ENCODE data around the gene DNAJC28. TPM values are rescaled to one million over a fixed set of nuclear protein-coding genes. Genes with fewer than 3 reads are reported as not detected.

Gene DNAJC28
- total and polyA plus RNA-seq, 9 of the 15 experiments (the other 6 are each of a cell fraction or from before 2014, with no cell fraction given): 0.68 to 2.5 (median 1.1) TPM

DNA sequence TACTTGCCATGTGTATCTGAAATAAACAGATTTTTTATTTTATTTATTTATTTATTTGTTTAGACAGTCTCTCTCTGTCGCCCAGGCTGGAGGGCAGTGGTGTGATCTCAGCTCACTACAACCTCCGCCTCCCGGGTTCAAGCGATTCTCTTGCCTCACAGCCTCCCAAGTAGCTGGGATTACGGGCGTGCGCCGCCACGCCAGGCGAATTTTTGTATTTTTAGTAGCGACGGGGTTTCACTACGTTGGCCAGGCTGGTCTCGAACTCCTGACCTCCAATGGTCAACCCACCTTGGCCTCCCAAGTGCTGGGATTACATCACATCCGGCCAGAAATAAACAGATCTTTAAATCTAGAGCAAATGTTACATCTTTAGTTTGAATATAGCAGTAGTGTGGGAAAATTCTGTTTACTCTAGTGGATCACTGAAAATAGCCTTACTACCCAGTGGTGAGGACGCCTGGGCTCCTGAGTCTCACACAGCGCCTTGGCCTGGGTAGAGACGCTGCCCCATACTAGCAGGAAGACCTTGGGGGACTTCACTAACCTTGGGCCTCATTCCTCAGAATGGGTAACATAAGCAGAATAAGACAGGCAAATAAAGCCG, 49.7 kb upstream of the DNAJC28 start (continued):
- peak; percentile 88 for TF ChIP-seq CEBPG (CRISPR knock-in tag; IDR thresholded peaks at IDR 0.05)
- peak; percentile 74 to 82 for TF ChIP-seq CEBPG (tag; conservative IDR thresholded peaks at IDR 0.05 in 1 of 2, IDR thresholded peaks at IDR 0.05 in 1 of 2)
- 0 out of 2 replicates have a peak, but pooled peaks have one; percentile 26 for TF ChIP-seq SMARCC2 (IDR thresholded peaks at IDR 0.05; ENCODE audit: low read depth)
- TF ChIP-seq, protein P1, sequence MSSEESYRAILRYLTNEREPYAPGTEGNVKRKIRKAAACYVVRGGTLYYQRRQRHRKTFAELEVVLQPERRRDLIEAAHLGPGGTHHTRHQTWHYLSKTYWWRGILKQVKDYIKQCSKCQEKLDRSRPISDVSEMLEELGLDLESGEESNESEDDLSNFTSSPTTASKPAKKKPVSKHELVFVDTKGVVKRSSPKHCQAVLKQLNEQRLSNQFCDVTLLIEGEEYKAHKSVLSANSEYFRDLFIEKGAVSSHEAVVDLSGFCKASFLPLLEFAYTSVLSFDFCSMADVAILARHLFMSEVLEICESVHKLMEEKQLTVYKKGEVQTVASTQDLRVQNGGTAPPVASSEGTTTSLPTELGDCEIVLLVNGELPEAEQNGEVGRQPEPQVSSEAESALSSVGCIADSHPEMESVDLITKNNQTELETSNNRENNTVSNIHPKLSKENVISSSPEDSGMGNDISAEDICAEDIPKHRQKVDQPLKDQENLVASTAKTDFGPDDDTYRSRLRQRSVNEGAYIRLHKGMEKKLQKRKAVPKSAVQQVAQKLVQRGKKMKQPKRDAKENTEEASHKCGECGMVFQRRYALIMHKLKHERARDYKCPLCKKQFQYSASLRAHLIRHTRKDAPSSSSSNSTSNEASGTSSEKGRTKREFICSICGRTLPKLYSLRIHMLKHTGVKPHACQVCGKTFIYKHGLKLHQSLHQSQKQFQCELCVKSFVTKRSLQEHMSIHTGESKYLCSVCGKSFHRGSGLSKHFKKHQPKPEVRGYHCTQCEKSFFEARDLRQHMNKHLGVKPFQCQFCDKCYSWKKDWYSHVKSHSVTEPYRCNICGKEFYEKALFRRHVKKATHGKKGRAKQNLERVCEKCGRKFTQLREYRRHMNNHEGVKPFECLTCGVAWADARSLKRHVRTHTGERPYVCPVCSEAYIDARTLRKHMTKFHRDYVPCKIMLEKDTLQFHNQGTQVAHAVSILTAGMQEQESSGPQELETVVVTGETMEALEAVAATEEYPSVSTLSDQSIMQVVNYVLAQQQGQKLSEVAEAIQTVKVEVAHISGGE (CRISPR knock-in tag; IDR thresholded peaks at IDR 0.05): no peak
- TF ChIP-seq CHD1 (IDR thresholded peaks at IDR 0.05; ENCODE audit: low read length): no peak
- TF ChIP-seq STAT5B (CRISPR knock-in tag; IDR thresholded peaks at IDR 0.05): no peak
- TF ChIP-seq RFX5 (IDR thresholded peaks at IDR 0.05; ENCODE audit: low read depth, low read length): no peak
- no peak for TF ChIP-seq CHCHD3 (CRISPR knock-in tag; IDR thresholded peaks at IDR 0.05)
- TF ChIP-seq POLR2AphosphoS5 (IDR thresholded peaks at IDR 0.05; ENCODE audit: control insufficient read depth, insufficient read depth, low read depth, low read length): no peak
- no peak for TF ChIP-seq CBX2 (IDR thresholded peaks at IDR 0.05; ENCODE audit: insufficient read depth, low read length, poor library complexity, severe bottlenecking)
- TF ChIP-seq, protein P2, sequence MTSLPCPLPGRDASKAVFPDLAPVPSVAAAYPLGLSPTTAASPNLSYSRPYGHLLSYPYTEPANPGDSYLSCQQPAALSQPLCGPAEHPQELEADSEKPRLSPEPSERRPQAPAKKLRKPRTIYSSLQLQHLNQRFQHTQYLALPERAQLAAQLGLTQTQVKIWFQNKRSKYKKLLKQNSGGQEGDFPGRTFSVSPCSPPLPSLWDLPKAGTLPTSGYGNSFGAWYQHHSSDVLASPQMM (CRISPR knock-in tag; IDR thresholded peaks at IDR 0.05): no peak
- TF ChIP-seq, protein P3, sequence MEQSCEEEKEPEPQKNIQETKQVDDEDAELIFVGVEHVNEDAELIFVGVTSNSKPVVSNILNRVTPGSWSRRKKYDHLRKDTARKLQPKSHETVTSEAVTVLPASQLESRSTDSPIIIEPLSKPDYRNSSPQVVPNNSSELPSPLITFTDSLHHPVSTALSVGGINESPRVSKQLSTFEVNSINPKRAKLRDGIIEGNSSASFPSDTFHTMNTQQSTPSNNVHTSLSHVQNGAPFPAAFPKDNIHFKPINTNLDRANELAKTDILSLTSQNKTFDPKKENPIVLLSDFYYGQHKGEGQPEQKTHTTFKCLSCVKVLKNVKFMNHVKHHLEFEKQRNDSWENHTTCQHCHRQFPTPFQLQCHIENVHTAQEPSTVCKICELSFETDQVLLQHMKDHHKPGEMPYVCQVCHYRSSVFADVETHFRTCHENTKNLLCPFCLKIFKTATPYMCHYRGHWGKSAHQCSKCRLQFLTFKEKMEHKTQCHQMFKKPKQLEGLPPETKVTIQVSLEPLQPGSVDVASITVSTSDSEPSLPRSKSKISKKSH (CRISPR knock-in tag; IDR thresholded peaks at IDR 0.05): no peak
- no peak for TF ChIP-seq KLF16 (IDR thresholded peaks at IDR 0.05)
- TF ChIP-seq CBX5 (IDR thresholded peaks at IDR 0.05; ENCODE audit: borderline replicate concordance, low read depth): no peak
- no peak for TF ChIP-seq FOXJ2 (tag; IDR thresholded peaks at IDR 0.05)
- TF ChIP-seq RFX1 (IDR thresholded peaks at IDR 0.05): no peak
- no peak for TF ChIP-seq TEAD2 (tag; IDR thresholded peaks at IDR 0.05)
- TF ChIP-seq CBX1 (IDR thresholded peaks at IDR 0.05; ENCODE audit: low read depth): peak; percentile 69; the same call in 1 of the 2 replicates
- TF ChIP-seq GATAD2A (IDR thresholded peaks at IDR 0.05): no peak
- no peak for TF ChIP-seq ZNF586 (CRISPR knock-in tag; conservative IDR thresholded peaks at IDR 0.05)
- TF ChIP-seq ELF4 (CRISPR knock-in tag; IDR thresholded peaks at IDR 0.05): no peak
- TF ChIP-seq ATF7 (IDR thresholded peaks at IDR 0.05): peak; percentile 58; the same call in 1 of the 2 replicates
- TF ChIP-seq RBM14 (IDR thresholded peaks at IDR 0.05; ENCODE audit: borderline replicate concordance, insufficient read depth, low read depth, low read length): no peak
- no peak for TF ChIP-seq MYBL2 (IDR thresholded peaks at IDR 0.05; ENCODE audit: low read depth)
- TF ChIP-seq MYBL2 (CRISPR knock-in tag; IDR thresholded peaks at IDR 0.05; ENCODE audit: borderline replicate concordance): no peak

Data from K562 (cell line).